SK-N-MC (cell line): ENCODE measurements around the gene DQX1.

Source experiments
- DNase-seq: peaks from one replicate; pipeline ENCODE4 v3.0.0-alpha.2; 2011; ENCODE audit warnings: low read depth, low spot score
- H3K27ac ChIP-seq: fragments of 200-600 bp; sonication (generic); 2 replicates; pipeline ENCODE4 v1.5.1; 2016; ENCODE audit warnings: mixed run types
- H3K36me3 ChIP-seq: fragments of 200-600 bp; sonication (generic); 2 replicates; pipeline ENCODE4 v1.6.1; 2017; ENCODE audit warnings: antibody characterized with exemption, low read length, mixed read lengths; ENCODE audit not compliant: insufficient read depth
- H3K4me3 ChIP-seq: fragments of 200-600 bp; sonication (generic); 2 replicates; pipeline ENCODE4 v1.5.1; 2016
- H3K9ac ChIP-seq: fragments of 200-600 bp; sonication (generic); 2 replicates; pipeline ENCODE4 v1.8.0; 2017; ENCODE audit warnings: mixed run types, mixed read lengths; ENCODE audit not compliant: insufficient read length
- H3K9me3 ChIP-seq: fragments of 200-600 bp; sonication (generic); 2 replicates; pipeline ENCODE4 v1.6.1; 2017; ENCODE audit warnings: low read depth, mild to moderate bottlenecking, antibody characterized with exemption, low read length, moderate library complexity, mixed read lengths
- EZH2 ChIP-seq: fragments of 200-600 bp; sonication (generic); IDR thresholded peaks from one replicate; pipeline ENCODE4 v1.6.1; 2017; ENCODE audit warnings: antibody characterized with exemption
- FOXP2 ChIP-seq: optimal IDR thresholded peaks from 2 replicates; pipeline ENCODE3; 2011; ENCODE audit warnings: mild to moderate bottlenecking, moderate library complexity; ENCODE audit not compliant: insufficient read depth; ENCODE audit errors: extremely low read length, control extremely low read depth
- POLR2AphosphoS5 ChIP-seq: IDR thresholded peaks from 2 replicates; pipeline ENCODE4 v1.6.1; 2012; ENCODE audit warnings: mild to moderate bottlenecking, low read depth, low read length, borderline replicate concordance

Gene DQX1, protein sequence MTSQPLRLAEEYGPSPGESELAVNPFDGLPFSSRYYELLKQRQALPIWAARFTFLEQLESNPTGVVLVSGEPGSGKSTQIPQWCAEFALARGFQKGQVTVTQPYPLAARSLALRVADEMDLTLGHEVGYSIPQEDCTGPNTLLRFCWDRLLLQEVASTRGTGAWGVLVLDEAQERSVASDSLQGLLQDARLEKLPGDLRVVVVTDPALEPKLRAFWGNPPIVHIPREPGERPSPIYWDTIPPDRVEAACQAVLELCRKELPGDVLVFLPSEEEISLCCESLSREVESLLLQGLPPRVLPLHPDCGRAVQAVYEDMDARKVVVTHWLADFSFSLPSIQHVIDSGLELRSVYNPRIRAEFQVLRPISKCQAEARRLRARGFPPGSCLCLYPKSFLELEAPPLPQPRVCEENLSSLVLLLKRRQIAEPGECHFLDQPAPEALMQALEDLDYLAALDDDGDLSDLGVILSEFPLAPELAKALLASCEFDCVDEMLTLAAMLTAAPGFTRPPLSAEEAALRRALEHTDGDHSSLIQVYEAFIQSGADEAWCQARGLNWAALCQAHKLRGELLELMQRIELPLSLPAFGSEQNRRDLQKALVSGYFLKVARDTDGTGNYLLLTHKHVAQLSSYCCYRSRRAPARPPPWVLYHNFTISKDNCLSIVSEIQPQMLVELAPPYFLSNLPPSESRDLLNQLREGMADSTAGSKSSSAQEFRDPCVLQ

DNA sequence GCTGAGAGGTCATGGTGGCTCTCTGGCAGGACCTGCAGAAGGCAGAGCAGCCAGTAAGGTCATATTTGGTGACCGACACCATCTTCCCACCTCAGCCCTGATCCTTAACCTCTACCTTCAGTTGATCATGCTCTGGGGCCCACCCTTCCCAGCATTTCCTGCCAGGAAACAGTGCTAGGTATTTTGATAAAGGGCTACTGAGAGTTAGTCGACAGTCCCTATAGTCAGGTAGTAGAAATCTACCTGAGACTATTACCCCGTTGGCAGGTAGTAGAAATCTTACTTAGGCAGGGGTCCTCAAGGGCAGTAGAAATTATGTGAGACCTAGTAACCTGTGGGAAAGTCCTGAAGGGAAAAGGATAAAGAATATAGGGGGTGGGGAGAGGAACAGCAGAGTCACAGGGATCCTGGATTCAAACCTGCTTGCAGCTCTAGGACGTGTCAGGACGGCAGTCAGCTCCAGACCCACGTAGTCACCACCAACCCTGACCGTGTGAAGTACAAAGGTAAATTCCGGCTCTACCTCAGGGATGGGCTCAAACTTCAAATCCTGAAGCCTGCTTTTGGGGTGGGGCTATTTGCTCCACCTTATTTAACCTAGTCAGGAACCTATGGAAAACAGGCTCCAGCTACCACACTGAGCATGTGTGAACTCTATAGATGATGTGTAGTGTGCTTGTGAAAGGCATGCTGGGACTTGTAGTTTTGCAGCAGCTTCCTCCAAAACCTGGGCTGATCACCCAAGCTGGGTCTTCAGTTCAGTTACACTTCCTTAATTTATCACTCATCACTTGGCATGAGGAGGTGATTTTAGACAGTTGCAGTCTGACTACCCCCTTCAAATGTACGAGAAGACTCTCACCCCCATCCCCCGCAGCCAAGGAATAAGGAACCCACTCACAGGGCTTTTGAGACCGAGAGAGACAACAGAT is at the start of gene DQX1:
TSS of gene DQX1 (minus strand) at position 515 of the 932 bp plus-strand sequence. CDS start at position 13, 502 bp downstream.
- Histone ChIP-seq H3K27ac (no peak within 1 kb of the TSS), H3K9ac (no peak within 1 kb of the TSS), H3K36me3 (peaks cover 31% of the 10 kb centered on the region), H3K4me3 (no peak within 1 kb of the TSS), H3K9me3 (no peaks in the 10 kb centered on the region)
- no peak for DNase-seq
- no peak for TF ChIP-seq FOXP2
- TF ChIP-seq EZH2, result no peak
- no peak for TF ChIP-seq POLR2AphosphoS5

DNA sequence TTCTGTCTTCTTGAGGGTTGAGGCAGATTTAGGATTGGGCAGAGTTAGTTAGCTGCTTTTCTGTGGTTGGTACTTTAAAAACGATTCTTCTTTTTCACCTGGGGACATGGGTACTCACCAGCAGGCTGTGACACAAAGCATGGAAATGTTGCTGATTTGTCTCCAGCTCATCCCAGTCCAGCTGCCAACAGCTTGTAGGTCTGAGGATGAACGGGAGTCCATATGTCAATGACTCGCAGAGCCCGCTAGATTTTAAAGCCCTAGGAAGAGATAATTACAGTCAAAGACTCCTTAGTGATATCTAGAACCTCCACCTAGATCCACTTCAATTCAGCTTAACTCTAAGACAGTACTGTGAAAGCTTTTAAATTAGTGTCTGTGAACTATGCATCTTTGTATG is 49.3 kb upstream of the DQX1 start:
- Histone ChIP-seq H3K4me3 (no peak overlapping the region), H3K9ac (no peak overlapping the region), H3K9me3 (no peaks in the 10 kb centered on the region), H3K36me3 (no peaks in the 10 kb centered on the region), H3K27ac (no peak overlapping the region)
- TF ChIP-seq FOXP2, result no peak
- TF ChIP-seq POLR2AphosphoS5, result no peak
- TF ChIP-seq EZH2, result no peak
- no peak for DNase-seq

DNA sequence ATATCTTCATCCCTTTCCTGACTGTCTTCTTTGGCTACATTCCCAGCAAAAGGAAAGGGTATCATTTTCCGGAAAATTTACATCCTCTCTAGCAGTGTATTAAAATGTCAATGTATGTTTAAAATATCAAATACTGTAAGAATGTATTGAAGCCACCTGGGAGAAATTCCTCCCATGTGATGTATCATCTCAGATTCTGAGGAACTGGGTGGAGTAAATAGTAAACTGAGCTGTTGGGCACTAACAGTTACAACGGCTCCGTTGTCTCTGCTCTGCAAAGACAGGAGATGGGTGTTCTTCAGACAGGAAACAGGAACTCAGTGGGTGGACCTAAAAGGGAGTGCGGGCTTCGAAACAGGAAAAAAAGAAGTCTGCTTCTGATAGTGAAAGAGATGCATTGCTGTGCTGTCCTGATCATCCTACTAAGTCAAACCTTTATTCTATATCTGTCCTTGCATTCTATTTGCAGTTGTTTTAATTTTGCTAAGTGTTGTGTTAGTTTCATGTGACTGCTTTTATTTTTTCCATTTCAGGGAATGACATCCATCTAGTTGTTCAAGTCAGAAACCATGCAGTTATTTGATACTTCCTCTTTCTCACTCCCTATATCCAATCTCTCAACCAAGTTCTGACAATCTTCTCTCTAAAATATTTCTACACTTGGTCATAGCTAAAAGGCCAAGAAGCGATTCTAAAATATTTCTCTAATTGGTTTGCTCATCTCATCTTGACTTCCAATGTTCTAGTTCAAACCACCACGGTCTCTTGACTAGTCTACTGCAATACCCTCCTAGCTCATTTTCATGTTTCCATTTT is 47.9 kb upstream of the DQX1 start:
- Histone ChIP-seq H3K27ac (no peak overlapping the region), H3K9me3 (no peaks in the 10 kb centered on the region), H3K9ac (no peak overlapping the region), H3K4me3 (no peak overlapping the region), H3K36me3 (no peaks in the 10 kb centered on the region)
- no peak for DNase-seq
- no peak for TF ChIP-seq POLR2AphosphoS5
- TF ChIP-seq EZH2, result no peak
- no peak for TF ChIP-seq FOXP2

DNA sequence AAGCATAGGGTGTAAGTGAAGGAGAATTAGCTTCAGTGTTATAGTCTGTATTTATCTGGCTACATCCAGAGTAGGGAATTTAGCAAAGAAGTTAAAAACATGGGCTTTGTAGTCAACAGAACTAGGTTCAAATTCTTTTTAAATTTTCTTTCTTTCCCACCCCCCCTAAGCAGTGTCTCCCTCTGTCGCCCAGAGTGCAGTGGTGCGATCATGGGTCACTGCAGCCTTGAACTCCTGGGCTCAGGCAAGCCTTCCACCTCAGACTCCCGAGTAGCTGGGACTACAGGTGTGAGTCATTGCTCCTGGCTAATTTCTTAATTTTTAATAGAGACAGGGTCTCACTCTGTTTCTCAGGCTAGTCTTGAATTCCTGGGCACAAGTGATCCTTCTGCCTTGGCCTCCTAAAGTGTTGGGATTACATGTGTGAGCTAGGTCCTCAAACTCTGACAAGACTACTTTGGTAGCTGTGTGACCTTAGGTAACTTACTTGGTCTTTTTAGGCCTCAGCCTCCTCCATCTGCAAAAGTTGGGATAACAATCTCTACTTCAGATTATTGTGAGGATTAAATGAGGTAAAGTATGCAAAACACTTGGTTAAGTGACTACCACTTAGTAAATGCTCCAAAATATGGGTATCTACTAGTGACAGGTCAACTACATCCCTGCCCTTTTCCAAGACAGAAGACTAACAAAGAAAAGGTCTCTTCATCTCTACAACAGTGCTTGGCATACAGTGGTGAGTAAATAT is 46.3 kb upstream of the DQX1 start:
- no peak for DNase-seq
- no peaks in the 10 kb centered on the region for H3K9me3 ChIP-seq
- H3K4me3 ChIP-seq, result no peak overlapping the region
- H3K27ac ChIP-seq, result no peak overlapping the region
- H3K9ac ChIP-seq, result no peak overlapping the region
- TF ChIP-seq FOXP2, result no peak
- H3K36me3 ChIP-seq, result no peaks in the 10 kb centered on the region

DNA sequence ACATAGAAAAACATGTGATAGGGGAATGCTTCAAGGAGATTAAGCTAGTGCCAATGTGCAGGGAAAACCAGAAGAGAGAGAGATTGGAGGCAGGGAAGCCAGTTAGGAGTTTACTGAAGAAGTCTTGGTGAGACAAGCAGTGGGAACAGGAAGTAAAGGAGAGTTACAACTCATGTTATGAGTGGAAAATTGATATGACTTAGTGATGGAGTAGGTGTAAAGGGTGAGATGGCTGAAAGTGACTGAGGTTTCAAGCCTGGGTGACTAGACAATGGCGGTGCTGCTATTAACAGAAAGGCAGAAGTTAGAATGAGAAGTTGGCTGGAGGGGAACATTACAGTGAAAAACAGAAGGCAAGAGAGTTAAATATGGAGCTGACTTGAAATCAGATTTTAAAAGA is 45.0 kb upstream of the DQX1 start:
- H3K4me3 ChIP-seq, result no peak overlapping the region
- no peak overlapping the region for H3K27ac ChIP-seq
- H3K9ac ChIP-seq, result no peak overlapping the region
- no peak for TF ChIP-seq FOXP2
- no peak for TF ChIP-seq POLR2AphosphoS5
- no peak for TF ChIP-seq EZH2
- no peaks in the 10 kb centered on the region for H3K9me3 ChIP-seq
- no peak for DNase-seq
- no peaks in the 10 kb centered on the region for H3K36me3 ChIP-seq

DNA sequence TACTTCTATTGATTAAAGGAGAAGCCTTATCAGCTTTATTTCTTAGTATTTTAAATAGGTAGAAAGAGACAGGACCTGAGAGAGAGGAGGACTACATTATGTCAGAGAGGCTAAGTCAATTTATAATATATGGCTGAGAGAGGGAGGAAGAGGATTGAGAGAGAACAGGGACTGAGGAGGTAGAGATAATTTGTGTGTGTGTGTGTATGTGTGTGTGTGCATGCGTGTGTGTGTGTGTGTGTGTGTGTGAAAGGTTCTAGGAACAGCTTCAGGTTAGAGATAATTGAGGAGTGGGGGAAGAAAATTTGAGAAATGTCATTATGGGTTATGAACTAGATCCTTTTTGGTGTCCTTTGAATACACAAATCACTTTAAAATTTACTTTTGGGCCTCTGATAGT is 43.7 kb upstream of the DQX1 start:
- Histone ChIP-seq H3K4me3 (no peak overlapping the region), H3K9ac (no peak overlapping the region), H3K9me3 (no peaks in the 10 kb centered on the region), H3K27ac (no peak overlapping the region), H3K36me3 (no peaks in the 10 kb centered on the region)
- no peak for DNase-seq
- no peak for TF ChIP-seq FOXP2
- TF ChIP-seq EZH2, result no peak
- no peak for TF ChIP-seq POLR2AphosphoS5

DNA sequence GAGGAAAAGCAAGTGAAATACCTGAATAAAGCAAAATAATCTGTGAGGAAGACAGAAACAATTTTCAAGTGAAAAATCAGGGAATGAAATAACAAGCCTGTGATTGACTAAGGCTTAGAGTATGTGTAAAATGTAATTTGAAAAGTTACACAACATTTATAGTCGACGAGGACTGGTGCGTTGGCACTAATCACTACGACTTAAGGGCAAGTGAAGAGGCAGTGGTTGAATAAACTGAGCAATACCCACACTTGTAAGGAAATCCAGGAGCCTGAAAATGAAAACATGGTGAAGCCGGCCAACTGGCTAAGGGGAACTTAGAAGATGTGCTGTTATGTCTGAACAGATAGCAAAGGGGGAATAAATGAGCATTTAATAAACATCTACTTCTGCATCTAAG is 41.9 kb upstream of the DQX1 start:
- no peak overlapping the region for H3K4me3 ChIP-seq
- H3K36me3 ChIP-seq, result no peaks in the 10 kb centered on the region
- H3K9me3 ChIP-seq, result no peaks in the 10 kb centered on the region
- no peak overlapping the region for H3K27ac ChIP-seq
- DNase-seq, result no peak
- no peak overlapping the region for H3K9ac ChIP-seq
- TF ChIP-seq FOXP2 (no peak), EZH2 (no peak), POLR2AphosphoS5 (no peak)
